T follicular helper cell (primary cell): ENCODE results near the gene RIBC2.
"Not testable (repeated sequence)": the region's sequence is repeated elsewhere in the genome, so short reads cannot be mapped to it uniquely, and the experiment has no call there.

ENCODE experiments used
- DNase-seq: peaks from one replicate; pipeline ENCODE4 v3.0.0-alpha.2; 2020; ENCODE audit warnings: low read depth
- total RNA-seq, 2 experiments: gene quantifications; one replicate each; lab custom pipeline; 2026; lab: John Stamatoyannopoulos, UW

RIBC2 gene
- 0.13 to 0.18 reads per million in 2 experiments for total RNA-seq

GRCh38 chr22:45413368-45414211, at the start of gene RIBC2, which contains the start of gene SMC1B:
RIBC2 (plus strand) TSS chr22:45413693; CDS start chr22:45413887, 194 bp downstream.
SMC1B (minus strand) TSS chr22:45413599; CDS start chr22:45413567, 32 bp downstream.
- peak; percentile 85 for DNase-seq

GRCh38 chr22:45366713-45367112, 46.8 kb upstream of the RIBC2 start:
- DNase-seq = no peak

- not testable (repeated sequence) for DNase-seq
Measured at GRCh38 chr22:45373592-45373991, 39.9 kb upstream of the RIBC2 start.

- DNase-seq = no peak
Measured at GRCh38 chr22:45376009-45376408, 37.5 kb upstream of the RIBC2 start.

GRCh38 chr22:45376703-45377102, 36.8 kb upstream of the RIBC2 start:
- no peak for DNase-seq

- DNase-seq = no peak
Measured at GRCh38 chr22:45381348-45381747, 32.1 kb upstream of the RIBC2 start.

GRCh38 chr22:45389546-45389945, 23.9 kb upstream of the RIBC2 start:
- no peak for DNase-seq

- DNase-seq = no peak
Measured at GRCh38 chr22:45397806-45398205, 15.7 kb upstream of the RIBC2 start.

- DNase-seq = no peak
Measured at GRCh38 chr22:45398214-45398613, 15.3 kb upstream of the RIBC2 start.

GRCh38 chr22:45399712-45400445, 13.6 kb upstream of the RIBC2 start:
- DNase-seq = no peak

- no peak for DNase-seq
Measured at GRCh38 chr22:45402466-45402985, 11.0 kb upstream of the RIBC2 start.

- DNase-seq = no peak
Measured at GRCh38 chr22:45407793-45408192, 5.7 kb upstream of the RIBC2 start.

- DNase-seq = no peak
Measured at GRCh38 chr22:45413013-45413367, 503 bp upstream of the RIBC2 start.

GRCh38 chr22:45418056-45418769, 4.7 kb downstream of the RIBC2 start:
- no peak for DNase-seq

- DNase-seq = no peak
Measured at GRCh38 chr22:45418770-45419138, 5.3 kb downstream of the RIBC2 start.

GRCh38 chr22:45420011-45420410, 6.5 kb downstream of the RIBC2 start:
- no peak for DNase-seq

GRCh38 chr22:45420539-45420938, 7.0 kb downstream of the RIBC2 start:
- no peak for DNase-seq

GRCh38 chr22:45421349-45422055, 8.0 kb downstream of the RIBC2 start:
- DNase-seq = no peak

- no peak for DNase-seq
Measured at GRCh38 chr22:45422237-45422983, 8.9 kb downstream of the RIBC2 start.

- no peak for DNase-seq
Measured at GRCh38 chr22:45423524-45423923, 10.0 kb downstream of the RIBC2 start.

GRCh38 chr22:45424241-45424731, 10.8 kb downstream of the RIBC2 start:
- no peak for DNase-seq
